UCSD-AML1 (cell line): Measurements from ENCODE around the gene NRP1.

Source experiments
- DNase-seq: peaks from one replicate; lab custom pipeline; 2025; ENCODE audit not compliant: unreplicated experiment; lab: John Stamatoyannopoulos, UW

NRP1 gene

DNA sequence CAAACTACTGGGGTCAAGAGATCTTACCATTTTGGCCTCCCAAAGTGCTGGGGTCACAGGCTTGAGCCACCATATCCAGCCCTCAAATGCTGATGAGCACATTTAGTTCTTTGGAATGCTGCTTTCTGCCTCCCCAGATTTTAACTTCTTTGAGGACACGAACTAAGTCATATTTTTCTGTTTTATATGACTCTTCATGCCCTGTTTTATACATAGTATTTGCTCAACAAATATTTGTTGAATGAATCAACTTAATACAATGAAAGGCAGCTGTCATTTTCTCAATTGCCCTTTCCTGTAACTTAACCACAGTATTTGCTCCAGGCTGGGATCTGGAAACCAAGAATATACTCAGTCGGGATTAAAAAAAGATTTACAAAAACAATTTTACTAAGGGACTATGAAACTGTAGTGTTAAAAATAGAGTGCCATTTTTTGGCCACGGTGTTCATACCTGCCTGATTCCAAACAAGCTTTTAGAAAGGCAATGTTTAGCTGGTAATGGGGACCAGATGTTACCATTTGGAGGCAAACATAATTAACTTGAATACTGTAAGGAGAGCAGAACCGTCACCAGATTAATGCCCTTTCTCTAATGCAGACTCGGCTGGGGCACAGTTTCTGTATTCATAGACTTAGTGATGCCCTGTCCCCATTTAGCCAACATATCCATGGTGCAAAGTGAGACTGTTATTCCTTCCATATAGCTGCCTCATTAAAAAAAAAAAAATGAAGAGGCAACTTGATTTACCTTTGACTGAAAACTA, 117.6 kb downstream of the NRP1 start:
- no peak for DNase-seq

DNA sequence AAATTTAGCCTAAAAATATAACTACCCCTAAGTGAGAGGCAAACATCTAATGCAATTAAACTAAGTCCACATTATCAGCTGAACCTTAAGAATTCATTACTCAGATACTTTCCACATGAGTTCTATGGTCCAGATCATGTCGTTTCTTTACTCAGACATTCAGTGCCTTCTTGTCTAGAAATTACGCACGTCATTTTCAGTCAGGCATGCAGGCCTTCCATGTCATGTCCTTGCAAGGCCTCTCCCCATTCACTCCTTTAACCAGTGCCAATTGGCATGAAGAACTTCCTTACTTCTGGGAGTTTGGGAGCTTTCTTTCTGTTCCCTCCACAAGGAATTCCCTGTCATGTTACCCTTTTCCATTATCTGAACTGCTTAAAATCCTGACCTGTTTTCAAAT, 118.8 kb downstream of the NRP1 start:
- no peak for DNase-seq

DNA sequence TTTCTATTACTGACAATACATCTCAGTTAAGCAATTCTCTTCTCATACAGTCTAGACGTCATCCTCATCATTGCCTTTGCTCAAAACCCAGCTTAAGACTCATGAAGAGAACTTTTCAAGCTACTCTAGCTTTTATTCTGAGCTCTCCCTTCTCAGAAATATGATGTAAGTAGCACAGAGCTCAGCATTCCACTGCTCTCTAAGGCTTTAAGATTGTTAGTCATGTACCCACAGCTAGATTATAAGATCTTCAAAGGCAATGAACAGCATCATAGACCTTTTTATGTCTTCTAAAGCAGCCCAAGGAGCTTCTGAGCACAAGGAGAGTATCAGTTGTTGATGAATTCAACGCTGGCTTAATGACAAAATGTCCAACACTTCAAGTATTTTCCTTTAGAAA, 119.3 kb downstream of the NRP1 start:
- DNase-seq, result no peak

DNA sequence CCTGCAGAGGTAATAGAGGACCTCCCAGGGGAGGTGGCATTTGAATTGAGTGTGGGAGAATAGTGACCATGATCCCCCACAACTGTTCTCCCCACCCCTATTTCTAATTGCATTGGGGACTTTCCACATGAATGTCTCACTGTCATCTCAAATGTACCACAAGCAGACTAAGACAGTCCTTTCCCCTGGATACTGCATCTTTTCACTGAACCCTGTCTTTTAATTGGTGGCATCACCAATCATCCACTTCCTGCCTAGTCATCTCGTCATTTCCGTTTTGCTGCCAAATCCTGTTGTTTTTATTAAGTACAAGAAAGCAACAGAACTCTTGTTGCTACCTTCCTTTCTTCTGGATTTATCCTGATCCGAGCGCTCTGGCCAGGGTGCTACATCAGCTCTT, 120.3 kb downstream of the NRP1 start:
- no peak for DNase-seq

DNA sequence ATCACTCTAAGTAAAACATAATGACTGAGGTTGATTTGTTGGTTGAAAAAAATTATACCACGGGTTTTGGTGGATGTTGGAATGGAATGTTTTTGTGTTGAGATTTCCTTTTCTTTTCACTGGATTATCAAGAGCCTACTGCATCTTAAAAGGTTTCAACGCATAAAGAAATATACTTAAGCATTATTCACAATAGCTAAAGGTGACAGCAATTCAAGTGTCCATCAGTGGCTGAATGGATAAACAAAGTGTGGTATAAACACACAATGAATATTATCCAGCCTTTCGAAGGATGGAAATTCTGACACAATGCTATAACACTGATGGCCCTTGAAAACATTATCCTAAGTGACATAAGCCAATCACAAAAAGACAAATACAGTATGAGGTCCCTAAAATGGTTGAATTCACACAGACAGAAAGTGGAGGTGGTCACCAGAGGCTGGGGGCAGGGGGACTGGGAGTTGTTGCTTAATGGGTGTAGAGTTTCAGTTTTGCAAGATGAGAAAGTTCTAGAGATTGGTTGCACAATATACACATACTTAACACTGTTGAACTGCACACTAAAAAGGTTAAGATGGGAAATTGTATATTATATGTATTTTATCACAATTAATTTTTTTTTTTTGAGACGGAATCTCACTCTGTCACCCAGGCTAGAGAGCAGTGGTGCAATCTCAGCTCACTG, 122.3 kb downstream of the NRP1 start:
- no peak for DNase-seq

DNA sequence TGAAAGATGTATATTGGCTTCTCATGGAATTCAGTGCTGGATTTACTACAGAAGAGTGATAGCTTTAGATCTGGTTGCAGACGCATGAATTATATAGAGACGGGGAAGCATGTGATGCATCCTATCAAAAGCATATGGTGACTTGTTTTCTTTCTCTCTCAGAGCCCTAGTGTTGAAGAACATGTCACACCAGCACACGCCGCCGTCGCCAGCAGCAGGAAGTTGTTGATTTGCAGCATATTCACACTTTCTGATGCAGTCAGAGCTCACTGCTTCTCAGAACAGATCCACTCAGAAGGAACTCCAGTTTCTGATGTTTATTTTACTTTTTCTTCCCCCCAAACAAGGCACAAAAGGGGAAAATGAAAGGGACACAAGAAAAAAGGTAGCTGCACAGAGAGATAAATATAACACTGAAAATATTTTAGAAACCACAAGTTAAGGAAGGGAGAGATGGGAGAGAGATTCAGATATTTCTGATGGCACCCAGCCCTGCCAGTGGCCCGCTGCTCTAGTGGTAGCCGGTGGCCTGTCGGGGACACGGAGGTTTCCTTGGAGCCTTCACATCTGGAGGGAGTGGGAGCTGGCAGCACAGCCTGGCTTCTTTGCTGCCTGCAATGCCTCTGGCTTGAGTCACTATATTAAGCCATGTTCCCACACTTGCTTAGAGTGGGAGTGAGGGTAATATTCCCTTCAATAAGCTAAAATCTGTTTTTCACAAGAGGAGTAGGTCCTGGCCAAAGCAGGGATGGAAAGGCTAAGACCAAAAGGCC, 123.2 kb downstream of the NRP1 start:
- DNase-seq, result no peak

DNA sequence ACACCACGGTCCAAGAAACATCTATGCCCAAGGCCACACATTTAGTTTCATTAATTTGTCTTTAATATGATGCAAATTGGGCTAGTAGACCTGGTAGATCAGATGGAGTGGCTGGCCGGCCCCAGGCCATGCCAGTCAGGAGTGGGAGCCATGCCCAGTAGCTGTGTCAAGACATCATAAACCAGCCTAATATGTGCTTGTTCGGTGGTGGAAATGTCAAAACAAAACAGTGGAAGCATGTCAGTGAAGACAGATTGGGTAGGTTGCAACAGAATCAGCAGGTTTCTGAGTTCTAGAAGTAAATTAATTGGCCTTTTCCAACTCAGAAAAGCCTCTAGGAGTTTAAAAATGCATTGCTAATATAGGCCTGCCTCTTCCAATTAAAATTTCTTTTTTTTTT, 124.7 kb downstream of the NRP1 start:
- no peak for DNase-seq

DNA sequence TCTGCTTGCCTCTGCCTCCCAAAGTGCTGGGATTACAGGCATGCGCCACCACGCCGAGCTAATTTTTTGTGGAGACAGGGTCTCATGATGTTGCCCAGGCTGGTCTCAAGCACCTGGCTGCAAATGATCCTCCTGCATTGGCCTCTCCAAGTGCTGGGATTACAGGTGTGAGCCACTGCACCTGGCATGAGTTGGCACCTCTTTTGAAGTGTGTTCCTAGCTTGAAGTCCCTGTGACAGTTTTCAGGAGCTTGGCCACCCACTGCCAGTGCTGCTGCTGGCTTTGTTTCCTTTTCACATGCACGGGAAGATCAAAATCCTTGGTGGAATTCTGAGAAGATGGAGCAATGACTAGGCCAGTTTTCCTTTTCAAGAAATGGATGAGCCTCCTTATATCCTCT, 126.3 kb downstream of the NRP1 start:
- DNase-seq, result no peak

DNA sequence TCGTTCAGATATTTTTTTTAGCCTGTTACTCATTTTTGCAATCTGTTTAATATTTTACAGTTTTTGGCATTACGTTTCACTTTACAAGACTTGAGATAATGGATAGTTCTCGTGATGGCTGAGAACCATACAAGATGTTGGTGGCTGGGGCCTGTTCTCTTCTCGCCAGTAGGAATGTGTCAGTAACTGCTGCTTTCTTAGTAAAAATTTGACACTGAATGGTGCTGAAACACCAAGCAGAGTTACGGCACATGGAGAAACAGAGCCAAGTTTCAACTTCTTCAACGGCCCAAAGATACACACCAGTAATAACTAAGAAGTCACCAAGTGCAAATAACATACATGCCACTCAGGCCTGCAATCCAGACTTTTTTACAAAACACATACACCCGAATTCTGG, 130.4 kb downstream of the NRP1 start:
- DNase-seq, result no peak

DNA sequence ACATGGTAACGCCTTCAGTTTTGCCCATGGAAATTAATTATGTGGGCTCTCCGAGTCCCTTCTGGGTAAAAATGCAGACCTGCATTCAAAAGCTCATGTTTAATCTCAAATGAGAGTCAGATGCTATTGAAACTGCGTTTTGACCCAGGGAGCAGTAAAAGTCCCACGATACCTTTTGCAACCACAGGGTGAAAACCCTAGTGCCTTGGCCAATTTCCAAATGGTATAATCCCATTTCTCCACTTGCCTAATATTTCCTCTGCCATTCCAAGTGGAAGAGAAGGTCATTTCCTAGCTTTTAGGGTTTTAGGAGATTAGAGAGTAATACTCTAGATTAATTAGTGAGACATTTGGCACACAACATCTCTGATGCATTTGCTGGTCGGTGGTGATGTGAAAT, 132.5 kb downstream of the NRP1 start:
- DNase-seq, result no peak

DNA sequence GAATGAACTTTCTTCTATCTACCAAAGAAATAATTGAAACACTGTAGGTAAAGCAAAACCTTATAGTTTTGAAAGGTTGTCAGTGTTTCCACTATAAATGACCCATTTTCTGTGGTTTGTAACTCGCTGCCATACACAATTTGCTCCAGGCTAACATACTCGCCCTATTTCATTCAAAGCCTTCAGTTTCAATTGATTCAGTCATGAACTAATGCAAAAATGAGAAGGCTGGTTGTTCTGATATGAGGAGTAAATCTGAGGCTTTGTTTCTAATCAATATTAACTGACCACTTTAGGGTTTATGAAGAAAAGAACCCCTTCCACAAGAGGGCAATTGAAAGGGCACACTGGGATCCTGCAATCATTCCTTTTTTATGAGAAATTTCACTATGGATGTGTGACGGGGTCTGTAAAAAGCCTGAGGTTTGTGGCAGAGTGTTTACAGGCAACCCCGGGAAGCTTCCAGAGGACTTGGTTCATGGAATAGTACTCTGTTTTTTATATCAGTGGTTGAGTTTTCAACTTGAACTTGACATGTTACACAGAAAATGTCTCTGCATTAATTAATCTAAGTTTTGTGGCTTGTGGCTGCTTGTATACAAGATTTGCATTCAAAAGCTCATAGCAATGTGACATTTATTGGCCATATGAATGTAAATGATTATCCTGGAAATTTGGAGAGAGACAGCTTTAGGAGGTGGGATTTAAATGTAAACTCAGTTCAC, 133.2 kb downstream of the NRP1 start:
- no peak for DNase-seq

DNA sequence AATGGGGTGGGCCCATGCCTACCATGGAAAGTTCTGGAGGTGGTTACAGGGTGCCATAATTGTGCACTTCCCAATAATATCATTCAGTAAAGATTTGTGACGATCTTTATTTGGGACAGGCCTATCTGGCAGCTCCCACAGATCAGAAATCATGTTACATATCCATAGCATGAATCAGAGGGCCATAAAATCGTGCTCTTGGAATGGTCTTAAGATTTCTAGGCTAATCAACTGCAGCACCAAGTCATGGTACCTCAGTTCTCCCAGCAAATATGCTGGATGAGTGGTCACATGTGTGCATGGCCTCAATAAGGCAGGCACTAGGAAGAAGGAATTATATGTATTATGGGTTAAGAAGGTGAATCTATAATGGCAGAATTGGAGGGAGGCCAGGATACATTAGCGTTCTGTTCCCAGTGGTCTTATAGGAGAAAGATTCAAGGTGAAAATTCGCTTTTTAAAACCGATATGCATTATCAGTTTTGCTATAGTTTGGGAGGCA, 134.7 kb downstream of the NRP1 start:
- DNase-seq, result no peak

DNA sequence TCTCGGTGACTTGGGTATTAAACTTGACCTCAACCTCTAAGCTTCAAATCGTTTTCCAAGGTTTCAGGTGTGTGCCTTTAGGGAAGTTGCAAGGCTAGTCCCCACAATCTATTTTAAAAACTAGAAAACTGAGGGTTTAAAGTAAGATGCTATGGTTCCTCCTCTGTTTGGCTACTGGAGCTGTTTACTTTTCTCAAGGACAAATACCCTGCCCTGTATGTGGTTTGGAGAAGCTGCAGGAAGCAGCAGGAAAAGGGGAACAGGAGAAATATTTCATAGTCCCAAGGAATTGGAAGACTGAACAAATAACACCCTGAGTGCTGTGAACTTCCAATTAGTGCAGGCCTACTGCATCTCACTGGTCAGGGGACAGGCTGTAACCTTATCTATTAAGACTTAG, 135.9 kb downstream of the NRP1 start:
- DNase-seq, result no peak

DNA sequence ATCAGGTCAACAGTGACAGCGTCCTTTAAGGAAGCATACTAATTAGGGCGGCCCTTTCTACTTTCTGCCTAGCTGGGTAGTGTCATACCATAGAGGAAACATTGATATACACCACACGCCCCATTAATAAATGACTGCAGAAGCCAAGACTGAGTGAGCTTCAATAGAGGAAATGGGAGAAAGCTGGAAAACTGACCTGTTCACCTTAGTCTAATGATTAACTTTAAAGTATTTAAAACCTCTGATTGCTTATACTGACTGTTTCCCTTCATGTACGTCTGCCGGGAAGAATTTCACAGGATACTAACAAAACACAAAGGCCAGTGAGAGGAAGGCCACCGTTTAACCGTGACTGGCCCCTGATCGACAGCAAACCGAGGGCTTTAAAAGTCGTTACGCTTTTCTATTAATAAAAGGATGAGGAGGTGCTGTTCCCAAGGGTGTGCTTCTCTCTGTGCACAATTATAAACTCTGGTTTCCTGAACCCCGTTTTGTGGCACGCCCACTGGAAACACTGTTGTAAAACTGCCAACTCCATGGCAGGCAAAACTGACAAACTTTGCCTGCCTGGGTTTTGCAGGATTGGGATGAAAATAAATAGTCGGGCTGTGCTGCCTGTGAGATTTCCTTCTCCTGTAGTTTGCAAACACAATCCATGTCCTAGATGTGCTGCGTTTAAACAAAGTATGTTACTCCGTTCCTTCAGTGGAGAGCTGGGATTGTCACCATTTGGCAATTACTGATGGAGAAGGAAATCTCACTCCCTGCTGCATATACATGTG, 137.6 kb downstream of the NRP1 start:
- DNase-seq, result no peak

DNA sequence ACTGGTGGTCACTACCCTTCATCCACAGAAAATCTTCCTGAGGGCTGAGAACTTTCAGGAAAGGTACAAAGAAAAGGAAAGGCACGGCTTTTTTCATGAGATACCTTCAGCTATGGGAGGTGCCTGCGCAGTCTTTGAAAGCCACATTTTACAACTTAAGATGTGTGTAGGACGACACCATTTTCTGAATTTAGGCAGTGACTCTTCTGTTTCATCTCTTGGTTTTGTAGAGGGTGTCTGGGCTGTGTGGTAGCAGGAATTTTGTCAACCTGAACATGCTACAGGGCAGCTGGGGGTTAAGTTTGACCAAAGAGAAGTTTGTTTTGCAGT, 138.1 kb downstream of the NRP1 start:
- no peak for DNase-seq

DNA sequence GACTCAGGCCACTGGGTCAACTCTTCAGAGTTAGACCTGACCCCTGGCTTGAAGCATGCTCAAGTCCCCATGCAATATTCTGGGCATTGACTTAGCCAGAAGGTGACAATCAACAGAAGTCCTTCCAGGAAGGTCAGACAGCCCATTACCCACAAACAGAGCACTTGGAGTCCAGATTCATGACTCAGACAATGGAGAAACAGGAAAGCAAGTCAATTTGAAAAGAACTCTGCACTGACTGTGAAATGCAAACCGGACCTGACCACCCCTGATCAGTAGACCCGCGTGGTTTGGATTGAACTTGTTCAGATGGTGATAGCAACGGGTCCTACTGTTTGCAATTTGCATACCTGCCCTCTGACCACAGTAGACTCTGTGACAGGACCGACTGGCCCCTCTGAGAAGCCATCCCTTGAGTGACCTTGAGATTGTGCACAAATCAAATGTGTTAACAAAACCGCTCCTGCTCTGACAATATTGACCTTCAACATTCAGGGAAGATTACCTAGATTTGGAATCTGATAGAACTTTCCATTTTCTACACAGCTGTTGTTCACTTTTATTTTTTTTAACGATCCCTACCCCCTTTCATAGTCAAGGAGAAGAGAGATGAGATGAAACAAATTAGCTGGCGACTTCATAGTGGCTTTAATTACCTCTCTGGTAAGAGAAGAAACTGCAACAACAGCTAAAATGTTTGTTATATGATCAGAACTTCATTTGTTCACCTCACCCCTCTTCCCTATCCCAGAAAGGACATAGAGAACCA, 138.7 kb downstream of the NRP1 start:
- DNase-seq, result no peak

DNA sequence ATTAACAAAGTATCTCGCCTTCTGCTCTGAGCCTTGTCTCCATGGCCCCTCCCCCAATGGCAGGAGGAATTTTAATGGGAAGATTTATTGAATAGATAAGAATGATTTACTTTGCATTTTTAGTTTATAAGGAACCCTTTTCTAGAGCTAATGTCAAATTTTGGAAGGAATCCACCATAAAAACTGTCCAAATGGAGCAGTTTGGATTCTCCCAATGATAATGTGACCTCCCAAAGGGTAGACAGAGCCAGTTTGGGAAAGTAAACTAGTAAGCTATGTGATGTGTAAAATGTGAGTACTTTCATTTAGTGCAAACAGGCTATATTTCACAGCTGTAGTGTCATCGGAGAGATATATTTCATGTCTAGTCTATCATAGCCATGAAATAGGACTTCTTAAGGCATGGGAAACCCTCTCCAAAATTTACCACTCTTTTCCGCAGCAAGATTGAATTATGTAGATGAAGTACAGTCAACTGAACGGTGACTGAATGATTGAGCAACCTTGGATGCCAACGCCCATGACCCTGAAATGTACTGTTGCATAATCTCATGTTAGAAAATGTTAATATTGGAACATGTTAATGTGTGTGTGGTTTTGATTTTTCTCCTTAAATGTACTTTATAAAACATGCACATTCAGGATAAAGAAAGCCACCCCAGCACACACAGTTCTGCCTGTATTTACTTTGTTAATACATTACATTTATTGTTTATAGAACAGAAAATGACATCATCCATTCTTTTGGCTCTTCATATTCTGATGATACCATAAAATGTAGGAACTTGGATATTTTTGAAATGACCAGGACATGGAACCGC, 140.6 kb downstream of the NRP1 start:
- DNase-seq, result no peak

DNA sequence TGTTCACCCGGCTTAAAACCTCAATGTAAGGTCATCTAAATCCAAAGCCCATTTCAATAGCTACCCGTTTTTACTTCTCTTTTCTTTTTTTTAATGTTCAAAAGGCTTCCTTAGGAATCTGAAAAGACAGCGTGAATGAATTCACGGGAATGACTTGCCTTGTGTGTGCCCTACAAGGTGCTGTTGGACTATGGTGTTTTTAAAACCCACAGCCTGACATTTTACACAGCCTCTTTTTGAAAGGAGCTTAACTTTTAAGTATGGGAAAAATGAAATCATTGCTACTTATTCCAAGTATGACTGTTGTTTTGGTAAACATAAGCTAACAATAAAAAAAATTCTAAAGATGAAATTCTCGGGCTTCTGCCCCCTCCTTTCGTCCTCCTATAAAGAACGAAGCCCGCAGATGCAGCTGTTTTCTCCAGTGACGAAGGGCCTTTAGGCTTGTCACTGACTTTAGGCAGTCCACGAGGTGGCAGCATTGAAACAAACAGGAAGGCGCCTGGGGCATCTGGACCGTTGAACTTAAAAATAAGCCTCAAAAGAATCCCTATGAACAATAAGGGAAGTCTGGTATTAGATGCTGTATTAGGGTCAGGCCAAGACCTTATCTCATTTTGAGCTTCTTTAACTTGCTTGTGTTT, 141.3 kb downstream of the NRP1 start:
- peak; percentile 68 for DNase-seq

DNA sequence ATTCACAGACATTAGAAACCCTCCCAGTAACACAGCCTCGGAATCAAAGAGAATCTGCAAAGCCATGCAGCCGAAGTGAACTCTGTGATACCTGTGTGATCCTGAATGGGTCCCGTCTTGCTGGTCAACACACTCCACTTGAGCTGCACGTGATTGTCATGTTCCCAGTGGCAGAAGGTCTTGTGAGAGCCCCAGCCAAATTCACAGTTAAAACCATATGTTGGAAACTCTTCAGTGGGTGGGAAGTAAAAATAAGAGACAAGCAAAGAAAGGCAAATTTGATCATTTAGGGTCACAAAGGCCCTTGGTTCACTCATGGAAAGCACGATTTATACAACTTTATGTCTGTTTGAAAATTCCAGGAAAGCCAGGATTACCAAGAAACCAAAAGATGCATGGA, 142.3 kb downstream of the NRP1 start:
- no peak for DNase-seq
